GM19328 (cell line): Measurements from ENCODE around the gene IRX4.

Experiments used
- ATAC-seq: cut with Tn5 transposase; IDR thresholded peaks from one replicate; pipeline ENCODE4 v1.9.1; 2021; ENCODE audit warnings: mild to moderate bottlenecking, moderate library complexity; ENCODE audit not compliant: unreplicated experiment

The IRX4 gene

DNA sequence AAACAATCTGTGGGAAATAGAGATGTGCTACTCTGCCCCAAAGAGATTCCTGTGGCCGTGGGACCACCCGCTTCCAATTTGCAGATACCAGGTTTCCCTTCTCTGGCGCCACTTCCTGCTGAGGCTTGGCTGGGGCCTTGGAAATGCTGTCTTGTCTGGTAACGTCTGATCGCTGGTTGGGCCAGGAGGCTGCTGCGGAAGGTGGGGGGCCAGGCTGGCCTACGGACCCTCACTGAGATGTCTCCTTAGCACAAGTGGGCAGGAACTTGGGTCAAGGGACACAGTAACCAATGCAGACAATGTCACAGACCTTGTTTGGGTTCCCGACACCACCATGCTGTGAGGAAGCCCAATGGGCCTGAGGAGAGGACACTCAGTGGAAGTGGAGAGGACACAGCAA is 31.7 kb upstream of the IRX4 start:
- ATAC-seq, result no peak

DNA sequence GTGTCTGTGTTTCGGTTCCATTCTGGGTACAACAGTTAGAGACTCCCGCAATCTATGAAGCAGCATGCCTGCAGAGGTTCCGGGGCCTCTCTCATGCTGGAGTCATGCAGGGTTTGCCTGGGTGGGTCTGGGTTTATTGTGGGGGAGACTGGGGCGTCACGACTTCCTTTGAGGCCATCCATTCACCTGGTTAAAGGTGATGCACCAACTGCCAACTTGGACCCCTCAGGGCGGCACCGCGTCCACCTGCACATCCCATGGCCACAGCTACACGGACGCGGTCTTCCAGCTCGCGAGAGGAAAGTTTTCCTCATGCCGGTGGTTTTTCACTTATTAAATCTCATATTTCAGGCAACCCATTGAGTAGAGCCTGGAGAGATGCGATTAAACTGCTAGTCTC is 30.9 kb upstream of the IRX4 start:
- no peak for ATAC-seq

DNA sequence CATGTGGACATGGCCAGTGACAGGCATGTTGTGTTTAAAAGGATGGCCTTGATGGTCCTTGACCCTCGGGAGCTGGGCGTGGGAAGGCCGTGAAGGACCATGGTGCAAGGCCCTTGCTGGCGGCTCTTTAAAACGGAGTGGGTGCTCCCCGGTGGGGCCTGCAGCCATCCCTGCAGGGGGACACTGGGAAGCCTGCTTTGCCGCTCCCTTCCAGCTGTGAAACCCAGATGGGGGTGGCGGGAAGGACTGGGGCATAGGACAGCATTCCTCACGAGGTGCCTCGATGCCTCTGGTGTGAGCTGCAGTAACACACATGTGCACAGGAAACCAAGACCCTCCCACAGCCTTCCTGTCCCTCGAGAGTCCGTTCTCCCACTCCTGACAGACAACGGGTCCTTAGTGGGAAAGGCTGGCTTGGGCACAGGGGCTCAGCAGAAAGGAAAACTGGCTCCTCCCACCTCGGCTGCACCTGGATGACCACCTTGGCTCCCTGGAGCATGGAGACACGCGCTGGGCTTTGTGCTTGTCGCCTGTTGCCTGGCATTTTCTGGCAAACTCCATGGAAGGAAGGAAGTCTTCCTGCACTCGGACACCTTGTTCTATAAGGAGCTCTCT is 30.3 kb upstream of the IRX4 start:
- no peak for ATAC-seq

DNA sequence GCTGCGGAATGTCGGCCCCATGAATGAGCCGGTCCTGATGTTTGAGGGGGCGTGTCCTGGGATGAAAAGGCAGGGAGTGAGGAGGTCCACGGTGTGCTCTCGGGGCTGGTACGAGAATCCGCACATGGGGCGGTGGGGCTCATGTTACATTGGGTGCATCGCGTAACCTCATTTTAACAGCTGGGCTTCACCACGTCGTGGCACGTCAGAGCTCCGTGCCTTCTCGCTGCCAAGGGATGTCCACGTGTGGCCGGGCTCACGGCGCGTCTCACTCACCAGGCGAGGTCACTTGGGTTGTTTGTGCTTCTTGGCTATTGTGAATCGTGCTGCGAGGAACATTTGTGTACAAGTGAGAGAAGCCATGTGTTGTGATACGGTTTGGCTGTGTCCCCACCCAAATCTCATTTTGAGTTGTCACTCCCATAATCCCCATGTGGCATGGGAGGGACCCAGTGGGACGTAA is 29.1 kb upstream of the IRX4 start:
- ATAC-seq, result no peak

DNA sequence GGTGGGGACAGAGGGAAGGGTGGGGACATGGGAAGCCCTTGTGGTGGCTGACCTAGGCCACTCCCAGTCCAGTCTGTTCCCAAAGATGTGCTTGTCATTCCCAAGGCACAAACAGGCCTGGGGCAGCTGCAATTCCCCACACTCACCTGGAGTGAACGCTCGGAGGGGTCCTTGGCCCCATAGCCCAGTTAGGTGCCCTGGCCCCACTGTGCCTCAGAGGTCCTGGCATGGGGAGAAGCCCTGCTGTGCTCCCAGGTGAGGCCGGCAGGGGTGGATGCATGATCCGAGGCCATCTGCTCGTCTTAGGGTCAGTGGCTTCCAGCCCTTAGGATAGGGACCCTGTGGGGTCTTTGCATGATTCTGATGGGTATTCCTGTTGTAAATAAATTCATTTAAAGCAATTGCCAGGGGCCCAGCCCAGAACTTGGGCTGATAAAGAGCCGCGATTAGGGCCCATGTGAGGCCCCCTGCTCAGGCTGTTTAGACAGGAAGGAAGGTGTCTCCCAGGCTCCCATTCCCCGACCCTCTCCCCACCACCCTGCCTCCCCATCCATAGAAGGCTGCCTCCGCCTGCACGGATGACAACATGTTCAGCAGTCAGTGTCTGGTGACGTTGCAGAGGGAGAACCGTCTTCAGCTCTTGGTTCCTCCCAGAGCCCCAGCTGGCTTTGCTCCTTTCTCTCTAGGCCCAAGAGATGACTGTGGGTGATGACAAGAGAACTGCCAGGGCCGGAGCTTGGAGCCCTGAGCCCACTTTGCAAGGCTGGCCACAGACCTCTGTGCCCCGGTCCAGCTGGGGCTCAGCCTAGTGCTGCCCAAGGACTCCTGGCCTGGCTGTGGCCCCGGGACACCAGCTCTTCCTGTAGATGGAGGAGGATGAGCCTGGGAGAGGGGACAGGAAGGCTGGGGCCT is 28.4 kb upstream of the IRX4 start:
- no peak for ATAC-seq

DNA sequence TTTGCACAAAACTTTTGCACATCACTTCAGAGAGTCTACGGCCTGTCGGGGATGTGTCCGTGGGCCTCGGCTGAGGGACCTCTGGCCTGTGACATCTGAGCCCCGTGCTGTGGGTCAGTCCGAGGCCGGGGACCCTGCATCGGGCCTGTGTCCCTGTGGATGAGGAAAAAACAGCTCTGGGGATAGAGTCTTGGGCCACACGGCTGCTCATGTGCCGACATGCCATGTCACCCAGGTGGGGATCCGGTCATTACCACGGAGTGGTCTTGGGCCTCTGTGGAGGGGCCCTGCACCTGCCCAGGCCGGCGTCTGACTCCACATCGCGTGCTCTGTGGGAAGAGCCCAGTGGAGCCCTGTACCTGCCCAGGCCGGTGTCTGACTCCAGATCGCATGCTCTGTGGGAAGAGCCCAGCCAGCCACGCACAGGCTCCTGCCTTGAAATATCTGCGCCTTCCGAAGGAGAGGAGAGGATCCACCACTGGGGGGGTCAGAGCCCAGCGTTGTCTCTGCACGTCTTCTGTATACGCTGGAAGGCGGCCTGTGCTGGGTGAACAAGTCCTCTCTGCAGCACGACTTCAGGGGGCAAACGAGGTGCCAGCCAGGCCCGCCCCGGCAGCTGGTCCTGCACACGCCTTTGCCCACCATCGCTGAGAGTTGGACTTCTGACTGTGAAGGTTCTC is 27.5 kb upstream of the IRX4 start:
- no peak for ATAC-seq

DNA sequence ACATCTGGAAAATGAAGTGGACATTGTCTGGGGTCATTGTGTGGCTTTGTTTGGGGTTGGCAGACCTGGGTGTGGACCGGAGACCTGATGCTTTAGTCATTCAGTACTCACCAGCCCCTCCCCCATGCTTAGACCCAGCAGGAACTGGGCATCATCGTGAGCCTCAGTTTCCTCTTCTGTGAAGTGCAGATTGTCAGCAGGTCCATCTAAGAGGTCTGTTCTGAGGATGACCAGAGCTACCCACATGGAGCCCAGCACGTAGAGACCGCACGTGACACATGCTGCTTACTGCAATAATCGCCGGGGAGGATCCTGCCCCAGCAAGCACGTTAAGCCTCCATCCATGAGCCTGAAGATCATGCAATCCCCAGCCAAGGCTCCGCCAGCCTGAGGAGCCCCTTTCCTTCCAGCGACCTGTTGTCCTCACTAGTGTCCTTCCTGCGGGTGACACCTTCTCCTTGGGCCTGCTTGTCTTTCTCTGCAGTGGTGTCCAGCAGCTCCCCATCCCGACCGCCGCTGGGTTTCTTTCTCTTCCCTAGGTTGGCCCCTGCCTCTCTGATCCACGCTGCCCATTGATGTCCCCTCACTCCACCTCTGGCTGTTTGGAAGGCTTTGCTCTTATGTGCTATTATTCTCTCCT is 26.7 kb upstream of the IRX4 start:
- ATAC-seq, result no peak

DNA sequence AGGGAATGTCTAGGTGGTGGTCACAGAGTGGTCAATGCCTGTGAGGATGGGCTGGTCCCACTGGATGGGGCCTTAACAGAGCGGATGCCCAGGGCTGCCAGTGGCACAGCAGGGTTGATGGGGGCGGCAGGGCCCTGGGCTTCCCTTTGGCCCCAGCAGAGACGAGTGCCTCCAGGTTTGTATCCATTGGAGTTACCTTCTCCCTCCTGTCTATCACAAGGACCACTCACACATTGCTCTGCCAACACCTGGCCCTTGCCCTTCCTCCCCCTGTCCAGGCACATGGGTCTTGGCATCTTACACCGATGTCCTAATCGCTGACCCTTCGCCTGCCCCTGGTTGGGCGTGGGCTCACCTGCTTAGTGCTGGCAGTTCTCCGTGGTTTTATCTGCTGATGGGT is 26.2 kb upstream of the IRX4 start:
- no peak for ATAC-seq

DNA sequence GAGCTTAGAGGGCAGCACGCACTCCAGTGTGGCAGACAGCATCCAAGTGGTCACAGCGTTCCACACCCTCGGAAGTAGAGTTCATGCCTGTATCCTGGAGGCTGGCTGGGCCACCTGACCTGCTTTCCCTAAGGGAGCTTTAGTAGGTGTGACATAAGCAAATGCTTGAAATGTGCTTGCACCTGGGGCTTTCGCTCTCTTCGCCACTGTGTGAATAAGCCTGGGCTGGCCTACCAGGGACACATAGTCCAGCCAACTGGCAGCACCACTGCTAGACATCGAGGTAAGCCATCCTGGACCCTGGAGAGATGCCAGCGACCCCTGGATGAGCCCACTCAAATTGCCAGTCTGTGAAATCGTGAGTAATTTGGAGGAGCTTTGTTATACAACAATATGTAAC is 24.9 kb upstream of the IRX4 start:
- ATAC-seq, result no peak

DNA sequence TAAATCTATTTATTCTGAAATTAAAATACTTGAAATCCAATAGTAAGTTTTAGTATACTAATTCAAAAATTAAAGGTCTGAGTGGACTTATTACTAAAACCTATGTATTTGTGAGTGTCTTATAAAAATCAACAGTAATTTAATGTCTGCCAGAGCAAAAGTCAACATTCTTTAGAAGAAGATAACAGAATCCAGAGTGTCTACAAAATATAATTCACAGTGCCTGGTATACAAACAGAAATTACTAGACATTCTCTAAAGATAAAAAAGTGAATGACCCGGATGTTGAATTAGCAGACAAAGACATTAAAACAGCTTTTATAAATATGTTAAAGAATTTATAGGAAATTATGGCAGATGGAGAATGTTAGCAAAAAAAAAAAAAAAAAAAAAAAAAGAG is 22.4 kb upstream of the IRX4 start:
- no peak for ATAC-seq

DNA sequence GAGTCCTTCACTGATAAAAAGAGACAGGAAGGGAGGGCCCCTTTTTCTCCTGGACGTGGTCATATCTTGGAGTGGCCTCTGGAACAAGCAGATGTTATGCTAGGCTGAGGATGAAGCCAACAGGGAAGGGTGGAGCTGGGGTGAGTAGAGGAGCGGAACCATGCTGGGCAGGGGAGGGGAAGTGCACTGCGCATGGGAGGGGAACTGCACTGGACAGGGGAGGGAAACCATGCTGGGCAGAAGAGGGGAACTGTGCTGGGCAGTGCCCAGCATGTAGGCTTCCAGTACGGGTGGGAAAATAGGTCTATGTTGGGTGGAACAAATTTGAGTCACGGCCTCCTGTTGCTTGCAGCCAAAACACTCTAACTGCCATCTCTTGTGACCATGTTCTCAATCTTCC is 19.3 kb upstream of the IRX4 start:
- no peak for ATAC-seq

DNA sequence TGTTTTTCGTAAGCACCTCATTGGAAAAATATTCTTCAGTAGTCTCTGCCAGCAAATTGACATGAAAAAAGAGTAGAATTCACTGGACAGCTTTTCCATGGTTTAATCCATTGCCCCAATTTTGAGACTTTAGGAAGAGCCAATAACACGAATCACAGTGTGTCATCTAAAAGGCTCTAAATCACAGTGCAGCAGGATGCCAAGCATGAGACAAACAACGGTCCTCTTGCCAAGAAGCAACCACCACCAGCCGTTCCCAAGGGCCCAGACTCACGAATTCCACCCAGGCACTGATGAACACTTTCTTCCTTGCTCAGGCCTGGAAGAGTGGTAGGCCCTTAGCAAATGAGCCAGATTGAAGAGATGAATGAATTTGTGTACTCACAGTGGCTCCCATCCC is 18.3 kb upstream of the IRX4 start:
- no peak for ATAC-seq

DNA sequence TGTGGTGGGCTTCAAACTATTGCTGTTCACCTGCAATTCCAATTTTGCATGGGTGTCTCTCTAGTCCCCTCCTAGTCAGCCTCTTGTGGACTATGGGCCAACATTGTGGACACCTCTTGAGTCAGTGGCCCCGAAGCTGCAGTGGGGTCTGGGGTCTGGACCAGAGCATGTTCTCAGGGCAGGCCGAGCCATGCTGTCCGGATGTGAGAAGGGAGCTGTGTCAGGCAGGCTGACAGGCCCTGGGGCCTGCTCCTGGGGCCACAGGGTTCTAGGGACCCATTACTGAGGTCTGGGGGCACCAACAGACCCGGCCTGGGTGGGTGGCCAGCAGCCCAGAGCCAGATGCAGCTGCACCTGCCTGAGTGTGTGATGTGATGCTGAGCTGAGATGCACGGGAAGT is 16.5 kb upstream of the IRX4 start:
- ATAC-seq, result no peak

DNA sequence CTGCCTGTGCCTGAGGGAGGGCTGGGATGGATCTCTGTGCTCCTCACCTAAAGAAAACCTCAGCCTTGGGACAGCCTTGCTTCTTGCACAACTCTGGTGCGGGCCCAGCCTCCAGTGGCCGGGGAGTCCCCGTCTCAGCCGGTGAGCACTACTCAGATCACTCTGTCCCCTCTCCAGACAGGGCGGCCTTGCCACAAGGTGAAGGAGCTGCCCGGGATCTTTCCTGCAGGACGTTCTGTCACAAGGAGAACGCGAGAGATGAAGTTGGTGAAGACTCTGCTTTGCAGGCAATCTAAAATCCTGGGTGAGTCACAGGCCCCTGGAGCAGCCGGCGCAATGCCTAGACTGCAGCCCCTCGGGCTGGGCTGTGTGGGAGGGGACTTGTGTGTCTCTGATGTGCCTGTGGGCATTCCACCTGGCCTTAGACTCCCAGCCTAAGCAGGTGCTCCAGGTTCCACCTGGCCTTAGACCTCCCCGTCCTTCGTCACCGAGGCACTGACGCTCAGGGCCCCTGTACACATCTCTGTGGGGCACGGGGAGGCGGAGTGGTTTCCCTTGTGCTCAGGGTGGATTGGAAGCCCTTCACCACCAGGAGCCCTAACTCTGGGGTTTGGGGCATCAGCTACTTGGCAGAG is 15.2 kb upstream of the IRX4 start:
- ATAC-seq, result no peak

DNA sequence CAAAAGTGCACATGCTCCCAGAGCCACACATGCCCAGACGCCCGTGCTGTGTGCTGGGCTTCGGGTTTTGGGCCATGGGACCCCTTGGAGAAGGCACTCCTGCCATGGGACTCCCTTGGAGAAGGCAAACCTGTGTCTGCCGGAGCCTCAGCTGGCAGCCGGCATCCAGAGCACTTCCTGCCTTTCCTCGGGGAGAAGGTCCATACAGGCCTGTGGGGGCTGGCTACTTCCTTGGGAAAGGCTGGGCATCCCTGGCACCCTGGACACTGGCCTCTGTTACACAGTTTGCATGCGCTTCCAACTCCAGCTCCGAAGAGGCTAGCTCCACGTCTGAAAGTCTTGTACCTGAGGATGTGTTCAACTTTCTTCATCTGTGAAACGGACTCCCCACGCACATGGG is 14.7 kb upstream of the IRX4 start:
- ATAC-seq, result no peak

DNA sequence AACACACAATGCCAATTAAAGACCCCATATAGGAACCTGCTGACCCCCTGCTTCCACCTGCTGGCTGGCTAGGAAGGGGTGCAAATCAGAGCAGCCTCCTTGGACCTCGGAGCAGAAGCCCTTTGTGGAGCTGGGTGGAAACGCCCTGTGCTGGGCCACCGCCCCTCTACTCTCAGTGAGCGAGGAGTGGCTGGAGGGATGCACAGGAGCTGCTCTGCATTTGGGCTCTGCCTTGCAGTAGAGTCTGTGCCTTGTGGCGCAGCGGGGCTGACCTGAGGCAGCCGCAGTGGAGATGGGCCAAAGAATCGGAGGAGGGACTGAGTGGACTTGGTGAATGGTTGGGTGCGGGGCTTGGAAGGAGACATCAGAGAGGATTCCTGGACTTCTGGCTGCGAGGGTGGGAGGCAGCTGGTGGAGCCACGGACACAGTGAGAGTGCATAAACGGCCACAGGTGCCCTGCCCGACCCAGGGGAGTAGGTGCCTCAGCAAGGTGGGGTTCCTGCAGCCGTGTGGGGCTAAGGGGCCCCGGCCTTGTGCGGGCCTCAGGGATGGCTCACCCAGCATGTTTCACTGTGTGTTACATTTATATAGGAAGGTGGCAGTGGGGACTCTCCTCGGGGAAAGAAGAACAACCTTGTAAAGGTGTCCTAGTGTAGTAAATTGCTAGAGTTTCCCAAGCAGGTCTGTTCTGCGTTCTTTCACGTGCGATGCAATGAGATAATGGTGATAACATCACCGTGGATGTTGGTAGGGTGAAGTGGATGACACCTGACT is 14.1 kb upstream of the IRX4 start:
- ATAC-seq, result no peak

DNA sequence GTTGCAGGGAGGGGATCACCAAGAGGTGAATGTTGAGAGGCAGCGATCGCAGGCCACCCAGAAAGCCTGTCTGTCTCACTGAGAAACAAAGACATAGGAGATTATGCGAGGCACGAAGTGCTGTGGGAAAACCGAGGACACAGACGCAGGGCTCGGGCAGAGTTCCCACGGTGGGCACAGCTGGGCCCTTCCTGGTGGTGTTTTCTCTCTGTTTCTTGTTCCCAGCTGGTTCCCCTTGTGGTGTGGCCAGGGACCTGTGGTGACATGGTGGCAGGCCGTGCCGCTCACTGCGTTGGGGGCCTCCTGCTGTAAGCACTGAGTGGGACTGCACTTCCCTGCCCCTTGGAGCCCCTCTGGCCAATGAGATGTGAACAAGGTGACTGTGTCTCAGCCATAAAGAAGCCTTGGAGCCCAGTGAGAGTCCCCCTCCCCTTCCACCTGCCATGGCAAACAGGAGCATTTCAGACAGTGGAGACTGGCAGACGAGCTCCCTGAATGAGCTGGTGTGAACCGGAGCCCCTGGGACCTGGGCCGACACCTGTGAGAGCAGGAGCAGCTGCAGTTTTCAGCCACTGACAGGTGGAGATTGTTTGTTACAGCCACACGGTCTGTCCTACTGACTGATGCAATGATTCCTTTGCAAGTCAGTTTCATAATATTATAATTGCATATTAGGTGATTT is 13.2 kb upstream of the IRX4 start:
- no peak for ATAC-seq

DNA sequence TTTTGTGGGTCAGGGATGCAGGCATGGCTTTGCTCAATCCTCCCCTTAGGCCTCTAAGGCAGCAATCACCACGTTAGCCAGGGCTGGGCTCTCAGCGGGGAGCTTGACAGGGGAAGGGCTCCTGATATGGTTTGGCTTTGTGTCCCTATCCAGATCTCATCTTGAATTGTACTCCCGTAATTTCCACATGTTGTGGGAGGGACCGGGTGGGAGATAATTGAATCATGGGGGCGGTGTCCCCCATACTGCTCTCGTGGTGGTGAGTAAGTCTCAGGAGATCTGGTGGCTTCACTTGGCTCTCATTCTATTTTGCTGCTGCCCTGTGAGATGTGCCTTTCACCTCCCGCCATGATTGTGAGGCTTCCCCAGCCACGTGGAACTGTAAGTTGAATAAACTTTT is 11.5 kb upstream of the IRX4 start:
- no peak for ATAC-seq

DNA sequence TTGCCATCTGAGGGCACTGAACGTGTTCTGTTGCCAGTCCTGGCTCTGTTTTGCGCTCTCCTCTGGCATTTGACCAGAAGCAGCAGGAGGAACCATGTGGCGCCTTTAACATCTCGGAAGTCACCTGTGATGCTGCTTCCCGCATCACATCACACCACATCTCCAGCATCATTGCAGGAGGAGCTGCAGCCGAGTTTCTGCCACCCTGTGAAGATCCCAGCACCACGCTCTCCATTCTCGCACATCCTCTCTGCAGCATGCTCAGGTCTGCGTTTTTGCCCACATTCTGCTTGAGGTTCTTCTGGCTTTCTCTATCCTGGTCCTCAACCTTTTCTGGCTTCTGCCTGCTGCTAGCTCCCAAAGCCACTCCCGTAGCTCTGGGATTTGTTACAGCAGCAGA is 11.0 kb upstream of the IRX4 start:
- no peak for ATAC-seq
